HG03066 (cell line): ENCODE results near the gene CKB.
"Not testable (repeated sequence)": the region's sequence is repeated elsewhere in the genome, so short reads cannot be mapped to it uniquely, and the experiment has no call there.

Experiments
- ATAC-seq: cut with Tn5 transposase; IDR thresholded peaks from one replicate; pipeline ENCODE4 v1.9.1; 2021; ENCODE audit warnings: low read depth; ENCODE audit not compliant: unreplicated experiment

The CKB gene

DNA sequence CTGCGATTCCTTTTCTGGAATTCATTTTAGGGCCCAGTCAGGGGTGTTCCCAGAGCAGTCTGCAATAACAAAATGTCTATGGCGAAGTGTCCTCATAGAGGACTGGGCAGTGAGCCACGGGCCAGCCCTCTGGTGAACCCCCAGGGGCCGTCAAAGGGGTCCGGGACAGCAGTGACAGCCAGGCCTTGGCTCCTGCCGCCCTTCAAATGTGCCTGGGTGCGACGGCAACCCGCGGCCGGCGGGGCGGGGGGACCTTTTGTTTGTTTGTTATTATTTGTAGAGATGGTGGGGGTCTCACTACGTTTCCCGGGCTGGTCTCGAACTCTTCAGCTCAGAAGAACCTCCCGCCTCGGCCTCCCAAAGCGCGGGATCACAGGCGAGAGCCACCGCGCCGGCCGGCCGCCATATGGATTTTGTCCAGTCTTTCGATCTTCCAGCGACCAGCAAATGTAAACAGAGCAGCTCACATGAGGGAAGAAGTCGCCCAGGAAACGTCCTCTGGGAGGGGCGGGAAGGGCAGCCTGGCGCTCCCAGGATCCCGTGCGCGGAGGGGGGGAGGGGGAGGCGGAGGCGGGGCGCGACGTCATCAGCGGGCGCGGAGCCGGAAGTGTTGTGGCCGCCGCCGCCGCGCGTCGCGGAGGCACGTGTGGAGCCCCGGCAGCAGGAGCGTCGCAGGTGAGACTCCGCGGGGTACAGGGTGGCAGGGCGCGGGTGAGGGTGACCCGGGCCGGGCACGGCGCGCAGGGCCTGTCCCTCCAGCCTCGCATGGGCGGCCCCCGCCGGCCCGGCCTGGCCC is 6.2 kb upstream of the CKB start, which contains the start of gene TRMT61A:
TSS of gene TRMT61A (plus strand) at position 610 of the 796 bp plus-strand sequence. CDS start 783 bp downstream, outside the sequence.
- ATAC-seq = peak; percentile 47

DNA sequence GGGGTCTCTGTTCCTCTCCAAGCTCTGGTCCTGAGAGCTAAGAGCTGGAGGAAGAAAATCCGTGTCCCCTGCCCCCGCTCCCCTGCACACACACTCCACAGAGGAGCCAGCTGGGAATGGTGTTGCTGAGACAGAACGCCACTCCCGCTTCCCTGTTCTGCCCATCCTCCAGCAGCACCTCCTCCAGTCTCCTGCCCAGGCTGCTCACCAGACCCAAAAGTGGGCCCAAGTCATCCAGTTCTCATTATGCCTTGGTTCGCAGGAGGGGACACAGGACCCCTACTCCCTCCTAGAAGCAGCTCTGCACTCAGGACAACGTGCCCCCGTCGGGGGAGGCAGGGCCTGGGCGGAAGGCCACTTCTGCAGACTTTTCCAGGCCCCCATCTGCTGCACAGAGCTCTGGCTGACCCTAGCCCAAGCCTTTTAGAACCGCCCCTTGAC is 5.5 kb upstream of the CKB start:
- ATAC-seq = no peak

DNA sequence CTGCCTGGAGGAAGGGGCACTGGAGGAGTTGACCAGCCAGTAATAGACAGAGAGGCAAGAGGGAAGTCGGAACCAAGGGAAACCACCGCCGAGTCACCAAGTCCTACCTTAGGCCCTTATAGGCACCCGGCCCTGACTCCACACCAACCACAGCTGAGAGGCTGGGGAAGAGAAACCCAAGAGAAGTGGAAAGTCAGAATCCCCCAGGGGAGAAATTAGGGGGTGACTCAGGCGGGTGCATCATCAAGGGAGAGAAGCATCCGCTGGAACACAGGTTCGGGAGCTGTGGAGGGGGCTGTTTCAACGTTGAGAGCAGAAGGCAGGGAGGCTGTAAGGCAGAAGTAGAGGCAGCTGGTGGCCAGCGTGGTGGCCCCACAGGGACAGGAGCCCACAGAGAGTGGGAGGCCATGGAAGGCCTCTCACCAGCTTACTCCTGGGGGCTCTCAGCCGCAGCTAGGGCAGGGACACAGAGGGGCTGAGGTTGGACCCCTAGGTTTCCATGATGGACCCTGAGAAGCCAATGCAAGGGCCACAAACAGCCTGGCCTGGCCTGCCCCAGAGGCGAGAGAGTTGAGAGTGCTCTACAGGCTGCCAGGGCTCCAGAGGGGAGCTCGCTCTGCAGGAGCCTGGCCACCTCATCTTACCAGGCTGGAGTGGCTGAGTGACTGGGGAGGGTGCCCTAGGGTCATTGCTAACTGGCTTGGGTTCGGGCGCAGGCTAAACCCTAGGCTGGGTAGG is 4.9 kb upstream of the CKB start:
- peak; percentile 52 for ATAC-seq

DNA sequence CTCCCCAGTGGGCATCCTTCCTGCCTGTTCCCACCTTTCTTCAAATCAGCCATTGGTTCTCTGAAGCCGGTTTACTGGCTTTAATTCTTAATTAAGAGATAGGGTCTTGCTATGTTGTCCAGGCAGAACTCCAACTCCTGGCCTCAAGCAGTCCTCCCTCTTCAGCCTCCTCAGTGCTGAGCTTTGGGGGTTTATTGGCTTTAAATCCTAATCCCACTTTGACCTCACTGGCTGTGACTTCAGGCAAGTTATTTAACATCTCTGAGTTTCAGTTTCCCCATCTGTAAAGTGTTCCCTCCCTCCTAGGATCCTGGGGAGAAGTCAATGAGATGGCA is 4.3 kb upstream of the CKB start:
- no peak for ATAC-seq

DNA sequence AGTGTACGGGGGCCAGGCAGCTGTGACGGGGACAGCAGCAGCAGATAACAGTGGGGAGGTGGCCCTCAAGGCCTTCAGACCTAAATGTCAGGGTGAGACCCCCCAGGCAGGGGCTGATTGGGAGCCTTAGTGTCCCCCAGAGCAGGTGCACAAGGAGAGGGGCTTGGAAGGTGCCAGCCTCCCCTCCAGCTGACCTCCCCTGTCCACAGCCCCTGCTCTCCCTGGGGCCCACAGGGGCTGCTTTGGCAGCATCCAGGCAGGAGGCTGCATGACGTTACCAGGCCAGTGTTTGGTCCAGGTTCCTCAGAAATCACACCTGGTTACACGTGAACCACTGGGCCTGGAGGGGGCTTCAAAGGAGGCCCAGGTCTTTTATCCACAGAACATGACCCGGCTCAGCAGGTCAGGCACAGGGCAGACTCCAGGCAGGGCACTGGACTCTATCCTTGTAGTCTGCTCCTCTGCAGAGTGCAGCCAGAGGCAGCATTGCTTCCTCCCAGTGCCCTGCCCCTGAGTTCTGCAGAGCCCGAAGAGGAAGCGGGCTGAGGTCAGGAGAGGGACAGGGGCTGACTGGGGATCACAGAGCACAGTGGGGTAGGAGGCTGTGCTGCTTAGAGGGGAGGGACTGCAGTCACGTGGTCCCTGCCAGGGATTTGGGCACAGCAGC is 3.8 kb upstream of the CKB start:
- ATAC-seq = no peak

DNA sequence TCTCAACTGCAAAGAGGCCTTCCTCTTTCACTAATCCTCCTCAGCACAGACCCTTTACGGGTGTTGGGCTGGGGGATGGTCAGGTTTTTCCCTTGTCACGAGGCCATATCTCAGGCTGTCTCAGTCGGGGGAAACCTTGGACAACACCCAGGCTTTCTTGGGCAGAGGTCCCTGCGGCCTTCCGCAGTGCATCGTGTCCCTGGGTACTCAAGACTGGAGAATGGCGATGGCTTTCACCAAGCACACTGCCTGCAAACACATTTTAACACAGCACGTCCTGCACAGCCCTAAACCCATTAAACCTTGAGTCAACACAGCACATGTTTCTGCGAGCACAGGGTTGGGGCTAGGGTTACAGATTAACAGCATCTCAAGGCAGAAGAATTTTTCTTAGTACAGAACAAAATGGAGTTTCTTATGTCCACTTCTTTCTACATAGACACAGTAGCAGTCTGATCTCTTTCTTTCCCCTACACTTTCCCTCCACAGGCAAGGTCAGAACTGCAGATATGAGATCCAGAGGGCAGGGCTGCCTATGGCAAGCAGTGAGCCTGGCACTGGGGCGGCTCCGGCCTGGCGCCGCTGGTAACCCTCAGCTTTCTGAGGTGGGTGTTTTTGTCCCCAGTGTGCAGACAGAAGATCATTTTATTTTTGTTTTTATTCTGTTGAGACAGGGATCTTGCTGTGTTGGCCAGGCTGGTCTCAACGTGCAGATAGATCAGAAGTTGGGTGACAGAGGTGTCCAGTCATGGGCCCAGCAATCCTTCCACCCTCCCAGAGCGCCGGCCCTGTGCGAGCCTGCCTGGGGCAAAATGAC is 3.0 kb upstream of the CKB start:
- not testable (repeated sequence) for ATAC-seq

DNA sequence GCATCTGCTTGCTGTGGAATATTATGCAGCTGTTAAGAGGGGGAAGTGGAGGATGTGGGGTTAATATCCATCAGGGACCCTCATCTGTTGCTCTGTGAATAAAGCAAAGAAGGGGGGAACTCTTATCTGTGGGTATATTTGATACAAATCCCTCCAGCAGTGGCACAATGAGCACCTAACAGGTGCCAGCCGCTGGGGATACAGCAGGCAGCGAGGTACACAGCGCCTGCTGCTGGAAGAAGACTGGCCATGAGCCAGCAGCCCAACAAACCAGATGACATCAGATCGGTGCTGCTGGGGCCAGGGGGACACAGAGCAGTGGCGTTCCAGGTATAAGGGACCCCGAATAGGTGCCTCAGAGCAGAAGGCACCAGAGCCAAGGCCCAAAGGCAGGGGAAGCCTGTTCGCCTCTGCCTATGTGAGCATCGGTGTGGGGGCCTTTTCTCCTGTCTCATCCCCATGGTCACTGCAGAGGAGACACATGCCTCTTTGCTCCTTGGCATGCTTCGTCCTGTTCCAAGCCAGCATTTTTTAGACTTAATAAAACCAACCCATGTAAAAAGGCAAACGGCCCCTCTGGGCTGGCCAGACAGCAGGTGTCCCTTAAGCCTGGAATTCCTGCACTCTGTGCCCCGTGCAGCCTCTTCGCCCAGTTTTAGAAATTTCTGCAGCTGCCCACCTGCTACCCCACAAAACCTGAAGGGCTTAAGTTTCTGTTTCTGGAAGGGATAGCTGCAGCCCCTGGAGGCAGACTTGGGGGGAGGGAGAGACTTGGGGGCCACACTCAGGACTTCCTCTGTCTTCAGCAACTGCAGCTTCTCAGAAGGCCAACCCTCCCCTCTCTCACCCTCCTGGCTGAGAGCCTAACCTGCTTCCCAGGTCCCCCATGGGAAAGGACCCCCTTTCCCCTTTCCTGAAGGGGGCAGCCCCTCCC is 1.6 kb upstream of the CKB start:
- ATAC-seq = no peak

DNA sequence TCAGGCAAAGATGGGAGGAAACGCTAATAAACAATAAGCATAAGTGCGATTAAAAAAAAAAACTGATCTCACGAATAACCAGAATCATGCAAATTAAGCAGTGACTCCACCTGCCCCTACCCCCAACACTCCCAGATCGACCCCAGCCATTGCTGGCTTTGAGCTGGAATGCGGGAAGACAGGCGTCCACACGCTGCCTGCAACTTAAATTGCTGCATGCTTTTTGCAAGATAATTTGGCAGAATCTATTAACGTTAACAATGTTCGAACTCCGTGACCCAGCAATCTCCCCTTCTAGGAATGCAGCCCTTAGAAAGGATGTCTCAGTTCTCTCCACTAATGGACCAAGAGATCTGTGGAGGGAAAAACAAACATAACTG is 935 bp upstream of the CKB start:
- no peak for ATAC-seq

DNA sequence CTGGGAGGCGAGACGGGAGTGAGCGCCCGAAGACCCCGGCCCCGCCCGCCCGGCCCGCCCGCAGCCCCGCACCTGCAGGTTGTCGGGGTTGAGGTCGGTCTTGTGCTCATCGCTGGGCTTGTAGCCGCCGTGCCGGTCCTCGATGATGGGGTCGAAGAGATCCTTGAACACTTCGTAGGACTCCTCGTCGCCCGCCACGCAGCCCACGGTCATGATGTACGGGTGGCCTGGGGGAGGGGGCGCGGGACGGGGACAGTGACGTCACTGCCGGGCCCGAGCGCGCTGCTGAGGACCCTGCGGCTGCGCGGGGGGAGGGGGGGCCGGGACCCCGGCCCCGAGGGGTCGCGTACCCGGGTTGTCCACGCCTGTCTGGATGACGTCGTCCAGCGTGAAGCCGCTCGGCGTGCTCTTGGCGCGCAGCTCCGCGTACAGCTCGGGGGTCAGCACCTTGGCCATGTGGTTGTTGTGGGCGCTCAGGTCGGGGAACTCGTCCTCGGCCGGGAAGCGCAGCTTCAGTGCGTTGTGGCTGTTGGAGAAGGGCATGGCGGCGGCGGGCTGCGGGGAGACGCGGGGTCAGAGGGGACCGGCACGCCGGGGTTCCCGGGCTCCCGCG is 573 bp downstream of the CKB start:
- no peak for ATAC-seq

DNA sequence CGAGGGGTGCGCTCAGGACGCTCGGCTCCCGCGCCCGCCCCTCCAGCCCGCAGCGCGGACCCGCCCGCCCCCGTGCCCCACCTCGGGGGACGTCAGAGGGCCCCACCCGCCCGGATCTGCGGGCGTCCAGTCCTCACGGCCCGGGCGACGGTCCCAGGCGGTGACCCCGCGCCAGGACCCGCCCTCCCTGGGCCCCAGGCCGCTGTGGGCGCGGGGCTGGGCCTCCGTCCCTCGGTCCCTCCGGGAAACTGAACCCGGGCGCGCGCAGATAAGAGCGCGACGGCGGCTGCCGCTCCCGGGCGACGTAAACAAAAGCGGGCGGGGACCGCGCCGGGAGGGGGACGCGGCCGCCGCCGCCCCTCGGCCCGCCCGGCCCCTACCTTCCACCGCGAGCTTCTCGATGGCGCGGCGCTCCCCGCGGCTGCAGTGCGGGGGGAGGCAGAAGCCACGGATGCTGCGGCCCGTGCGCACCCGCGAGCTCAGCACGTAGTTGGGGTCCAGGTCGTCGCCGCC is 1.1 kb downstream of the CKB start:
- ATAC-seq = no peak

DNA sequence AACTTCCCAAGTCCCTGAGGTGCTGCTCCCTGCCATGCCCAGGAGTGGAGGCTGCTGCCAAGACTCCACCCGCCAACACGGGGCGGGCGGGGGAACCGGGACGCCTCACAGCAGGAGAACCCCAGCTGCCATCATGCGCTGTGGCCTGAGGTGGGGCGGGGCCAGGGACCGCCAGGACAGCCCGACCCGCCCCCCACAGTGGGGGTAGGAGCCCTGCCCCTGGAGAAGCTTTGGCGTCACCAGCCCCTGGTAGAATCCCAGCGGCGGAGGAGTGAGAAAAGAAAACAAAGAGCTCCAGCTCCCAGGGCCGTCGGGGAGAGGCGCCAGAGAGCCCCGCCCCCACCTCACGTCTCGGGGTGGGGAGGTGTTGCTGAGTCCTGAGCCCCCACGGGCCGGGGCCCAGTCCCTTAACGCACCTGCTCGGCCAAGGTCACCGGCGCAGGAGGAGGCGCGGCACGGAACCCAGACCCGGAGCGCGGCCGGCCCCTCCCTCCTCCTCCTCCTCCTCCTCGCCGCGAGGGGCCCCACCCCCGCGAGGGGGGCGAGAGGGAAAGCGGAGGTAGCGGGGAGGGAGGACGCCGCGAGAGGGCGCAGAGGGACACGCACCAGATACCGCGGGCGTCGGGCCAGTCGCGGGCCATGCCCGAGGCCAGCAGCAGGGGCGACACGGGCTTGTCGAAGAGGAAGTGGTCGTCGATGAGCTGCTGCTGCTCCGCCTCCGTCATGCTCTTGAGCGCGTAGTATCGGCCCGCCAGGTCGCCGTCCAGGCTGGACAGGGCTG is 1.8 kb downstream of the CKB start:
- no peak for ATAC-seq

DNA sequence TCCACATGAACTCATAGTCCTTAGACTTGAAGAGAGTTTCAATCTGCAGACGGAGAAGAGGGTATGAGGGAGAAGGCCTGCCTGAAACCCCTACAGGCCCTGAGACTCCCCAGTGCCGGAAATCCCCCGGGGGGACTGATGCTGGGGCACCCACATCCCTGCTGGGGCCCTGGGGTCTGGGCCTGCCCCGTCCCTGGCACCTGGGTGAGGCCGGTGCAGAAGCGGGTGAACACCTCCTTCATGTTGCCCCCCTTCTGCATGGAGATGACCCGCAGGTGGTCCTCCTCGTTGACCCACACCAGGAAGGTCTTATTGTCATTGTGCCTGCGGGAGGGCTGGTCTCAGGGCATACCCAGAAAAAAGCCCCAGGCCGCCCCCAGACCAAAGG is 2.4 kb downstream of the CKB start:
- no peak for ATAC-seq

DNA sequence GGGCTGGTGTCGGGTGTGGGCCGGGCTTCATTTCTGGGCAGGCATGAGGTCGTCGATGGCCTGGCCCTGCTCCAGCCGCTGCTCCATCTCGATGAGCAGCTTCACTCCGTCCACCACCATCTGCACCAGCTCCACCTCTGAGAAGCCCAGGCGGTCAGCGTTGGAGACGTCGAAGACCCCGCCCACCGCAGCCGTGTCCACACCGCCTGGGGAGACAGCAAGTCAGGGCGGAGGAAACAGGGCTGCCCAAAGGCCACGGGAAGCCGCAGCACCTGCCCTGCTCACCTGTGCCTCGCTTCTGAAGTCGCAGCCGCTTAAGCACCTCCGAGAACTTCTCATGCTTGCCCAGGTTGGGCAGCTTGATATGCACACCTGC is 2.8 kb downstream of the CKB start:
- no peak for ATAC-seq

DNA sequence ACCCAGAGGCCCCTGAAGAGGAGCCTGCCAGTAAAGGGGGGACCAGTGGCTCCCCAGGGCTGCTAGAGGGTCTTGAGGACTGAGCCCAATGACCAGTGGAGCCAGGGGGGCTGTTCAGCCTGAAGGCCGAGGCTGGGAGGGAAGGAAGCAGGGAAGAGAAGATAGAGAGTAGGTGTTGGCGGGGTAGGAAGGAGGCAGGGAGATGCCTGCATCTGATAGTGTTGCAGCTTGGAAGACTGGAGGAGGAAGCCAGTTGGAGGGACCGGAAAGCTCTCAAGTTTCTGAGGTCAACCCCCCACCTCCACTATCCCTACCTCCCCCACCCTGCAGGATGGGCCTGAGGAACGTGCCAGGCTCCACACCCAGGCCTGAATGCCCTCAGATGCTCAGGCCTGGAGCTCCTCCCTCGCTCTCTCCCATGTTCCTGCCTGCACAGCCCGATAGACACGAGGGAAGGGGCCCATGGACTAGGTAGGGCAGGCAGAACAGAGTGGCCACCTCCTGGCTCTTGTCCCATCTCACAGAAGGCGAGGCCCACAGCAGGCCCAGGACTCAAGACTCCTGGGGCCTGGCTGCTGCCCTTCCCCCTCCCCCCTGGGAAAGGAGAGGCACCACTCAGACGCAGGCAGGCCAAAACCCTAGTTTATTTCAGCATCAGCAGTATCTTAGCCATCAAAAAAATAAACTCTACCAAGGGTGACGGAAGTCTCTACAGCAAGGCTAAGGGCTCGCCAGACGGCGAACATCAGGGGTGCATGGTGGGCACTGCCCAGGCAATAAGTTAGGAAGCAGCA is 3.4 kb downstream of the CKB start:
- ATAC-seq = no peak

DNA sequence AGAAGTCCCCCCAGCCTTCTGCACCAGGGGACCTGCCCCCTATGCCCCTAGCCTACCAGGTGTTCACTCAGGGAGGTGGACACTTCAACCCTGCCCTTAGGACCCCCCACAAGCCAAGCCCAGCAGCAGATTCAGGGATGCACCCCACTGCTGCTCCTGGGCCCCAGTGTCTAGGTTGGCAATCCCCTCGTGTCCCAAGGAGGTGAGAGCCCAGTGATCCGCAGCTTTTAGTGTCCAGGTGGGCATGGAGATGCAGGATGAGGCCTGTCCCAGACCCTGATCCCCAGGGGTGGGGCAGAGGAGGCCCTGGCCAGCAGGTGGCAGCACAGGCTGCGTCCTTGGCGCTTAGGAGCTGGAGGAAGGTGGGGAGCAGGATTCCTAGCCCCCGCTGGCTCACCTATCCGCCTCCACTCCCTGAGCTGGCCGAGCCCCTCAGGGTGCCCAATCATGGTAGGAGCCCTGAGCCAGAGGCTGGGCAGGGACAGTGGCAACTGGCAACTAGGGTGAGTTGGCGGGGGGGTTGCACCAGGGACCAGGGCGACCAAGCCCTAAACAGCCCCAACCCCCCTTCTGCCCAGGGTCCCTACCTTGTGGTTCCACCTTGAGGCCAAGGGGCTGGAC is 4.1 kb downstream of the CKB start:
- ATAC-seq = no peak

DNA sequence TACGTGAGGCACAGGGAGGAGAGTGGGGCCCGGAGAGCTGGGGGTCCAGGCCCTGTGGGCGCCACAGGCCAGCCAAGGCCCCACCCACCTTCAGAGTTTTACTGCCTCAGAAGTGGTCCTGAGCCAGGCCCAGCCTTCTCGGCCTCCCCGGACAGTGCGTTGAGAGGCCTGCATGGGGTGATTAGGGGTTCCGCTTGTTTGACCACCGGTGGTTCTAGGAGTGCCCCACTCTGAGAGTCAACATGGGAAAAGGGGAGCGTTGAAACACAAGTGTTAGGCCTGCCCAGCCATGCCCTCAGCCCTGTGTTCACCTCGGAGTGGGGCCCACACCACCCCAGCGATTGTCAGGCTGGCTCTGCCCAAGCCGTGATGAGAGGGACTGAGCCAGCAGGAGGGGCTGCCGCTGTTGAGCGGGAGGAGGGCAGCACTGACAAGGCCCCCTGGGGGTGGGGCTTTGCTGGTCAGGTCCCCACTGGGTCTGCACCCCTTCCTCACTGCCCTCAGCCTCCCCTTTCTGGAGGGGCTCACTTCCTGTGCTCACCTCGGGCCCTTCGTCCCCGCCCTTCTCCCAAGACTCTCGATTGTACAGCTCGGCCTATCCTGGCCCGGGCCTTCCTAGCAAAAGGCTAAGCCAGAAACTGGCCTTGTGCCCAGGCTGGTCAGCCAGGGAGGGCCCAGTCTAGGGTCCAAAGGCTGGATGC is 4.8 kb downstream of the CKB start:
- no peak for ATAC-seq

DNA sequence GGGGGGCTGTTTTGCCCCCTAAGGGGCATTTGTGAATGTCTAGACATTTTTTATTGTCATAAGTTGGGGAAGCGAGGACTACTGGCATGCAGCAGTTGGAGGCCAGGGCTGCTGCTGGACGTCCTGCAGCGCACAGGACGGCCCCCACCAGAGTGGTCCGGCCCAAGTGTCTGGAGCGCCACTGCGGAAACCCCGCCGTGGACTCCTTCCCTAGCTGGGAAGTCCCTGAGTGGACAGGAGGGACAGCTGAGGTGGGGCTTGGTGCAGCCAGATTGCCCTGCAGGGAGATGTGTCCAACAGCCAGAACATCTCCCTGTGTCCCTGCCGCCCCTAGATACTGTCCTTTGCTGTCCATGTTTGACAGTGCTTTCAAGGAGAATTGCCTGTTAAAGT is 5.5 kb downstream of the CKB start:
- ATAC-seq = no peak
